Epithelial cell of proximal tubule (primary cell): ENCODE measurements around the gene SEL1L. TPM values are rescaled to one million over a fixed set of nuclear protein-coding genes. Genes with fewer than 3 reads are reported as not detected.
"Not testable (repeated sequence)": the region's sequence is repeated elsewhere in the genome, so short reads cannot be mapped to it uniquely, and the experiment has no call there.

ENCODE experiments used
- DNase-seq: peaks from one replicate; pipeline ENCODE4 v3.0.0-alpha.2; 2011; ENCODE audit warnings: low read depth
- H3K4me3 ChIP-seq: 2 replicates; pipeline ENCODE4 v1.5.1; 2011; ENCODE audit warnings: low read depth, mild to moderate bottlenecking, low read length
- CTCF ChIP-seq: conservative IDR thresholded peaks from 2 replicates; pipeline ENCODE4 v1.5.1; 2012; ENCODE audit warnings: low read depth, mild to moderate bottlenecking, low read length
- total RNA-seq: library from RNA; depleted of rRNA; stranded (reverse); fragments of >200 nt; gene quantifications from 2 replicates; pipeline ENCODE4 v1.2.3, GENCODE V29; 2015

The SEL1L gene
- total RNA-seq, 1 donor from 2014 or later: 25.2 TPM

- TF ChIP-seq CTCF: no peak
- DNase-seq: no peak
- H3K4me3 ChIP-seq: no peak overlapping the region
These were observed 56.8 kb downstream of the SEL1L start for GRCh38 chr14:81476816-81477215.

GRCh38 chr14:81474685-81475324 is 58.8 kb downstream of the SEL1L start:
- no peak overlapping the region for H3K4me3 ChIP-seq
- DNase-seq: no peak
- no peak for TF ChIP-seq CTCF

GRCh38 chr14:81474148-81474492 is 59.5 kb downstream of the SEL1L start:
- TF ChIP-seq CTCF: no peak
- H3K4me3 ChIP-seq: no peak overlapping the region
- no peak for DNase-seq

- no peak for DNase-seq
- no peak for TF ChIP-seq CTCF
These were observed 60.1 kb downstream of the SEL1L start for GRCh38 chr14:81473456-81474147.

GRCh38 chr14:81472096-81472800 is 61.4 kb downstream of the SEL1L start:
- DNase-seq: no peak
- no peak overlapping the region for H3K4me3 ChIP-seq
- TF ChIP-seq CTCF: no peak

More at GRCh38 chr14:81473456-81474147, 60.1 kb downstream of the SEL1L start:
- H3K4me3 ChIP-seq: no peak overlapping the region

- H3K4me3 ChIP-seq: no peak overlapping the region
- no peak for TF ChIP-seq CTCF
- DNase-seq: no peak
These were observed 62.6 kb downstream of the SEL1L start for GRCh38 chr14:81471062-81471461.

GRCh38 chr14:81470557-81470826 is 63.2 kb downstream of the SEL1L start:
- H3K4me3 ChIP-seq, DNase-seq: not testable (repeated sequence)
